Fibroblast of skin of right quadriceps (primary cell): Measurements from ENCODE around the gene SRGAP1.
A peak's percentile ranks its signal among the peaks of the same experiment; 100 is the strongest.

Source experiments
- DNase-seq: peaks from one replicate; pipeline ENCODE4 v3.0.0-alpha.2; 2013

Gene SRGAP1

DNA sequence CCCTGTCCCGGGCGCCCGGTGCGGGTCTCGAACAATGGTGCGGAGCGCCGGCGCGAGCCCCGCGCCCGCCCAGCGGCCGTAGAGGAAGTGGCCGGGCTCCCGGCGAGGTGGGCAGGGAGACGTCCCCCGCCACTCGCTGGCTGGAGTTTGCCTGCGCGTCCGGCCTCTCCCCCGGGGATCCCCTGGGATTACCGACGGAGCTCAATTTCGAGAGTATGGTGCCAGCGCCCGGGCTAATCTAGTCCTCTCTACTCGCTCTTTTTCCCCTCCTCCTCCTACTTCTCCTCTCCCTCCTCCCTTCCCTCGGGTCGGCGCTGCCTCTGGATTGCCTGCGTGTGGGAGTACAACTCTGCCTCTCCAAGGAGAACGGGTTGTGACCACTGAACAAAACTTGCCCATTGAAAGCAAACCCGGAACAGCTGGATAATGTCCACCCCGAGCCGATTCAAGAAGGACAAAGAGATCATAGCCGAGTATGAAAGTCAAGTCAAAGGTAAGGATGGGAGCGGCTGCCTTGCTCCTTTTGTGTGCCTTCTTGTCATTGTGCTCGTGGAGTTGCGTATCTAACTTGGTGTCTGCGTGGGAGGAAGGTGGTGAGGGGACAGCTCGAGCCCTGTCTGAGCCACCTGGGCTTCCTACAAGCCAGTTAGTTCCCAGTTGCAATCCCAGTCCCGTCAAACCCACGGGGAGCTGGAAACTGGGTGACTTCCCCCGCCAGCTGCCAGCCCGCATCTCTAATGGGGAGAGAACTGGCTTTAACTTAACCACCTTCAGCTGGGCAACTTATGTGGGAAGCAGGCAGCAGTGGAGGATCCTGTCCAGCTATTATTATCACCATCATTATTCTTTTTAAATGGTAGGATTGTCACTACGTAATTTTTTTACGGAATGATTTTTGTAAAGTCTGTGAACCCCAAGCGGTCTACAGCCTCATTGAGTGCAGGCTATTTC lies at the start of gene SRGAP1:
TSS of gene SRGAP1 (plus strand) at position 310 of the 951 bp plus-strand sequence. CDS start at position 427, 117 bp downstream.
- peak; percentile 77 for DNase-seq

DNA sequence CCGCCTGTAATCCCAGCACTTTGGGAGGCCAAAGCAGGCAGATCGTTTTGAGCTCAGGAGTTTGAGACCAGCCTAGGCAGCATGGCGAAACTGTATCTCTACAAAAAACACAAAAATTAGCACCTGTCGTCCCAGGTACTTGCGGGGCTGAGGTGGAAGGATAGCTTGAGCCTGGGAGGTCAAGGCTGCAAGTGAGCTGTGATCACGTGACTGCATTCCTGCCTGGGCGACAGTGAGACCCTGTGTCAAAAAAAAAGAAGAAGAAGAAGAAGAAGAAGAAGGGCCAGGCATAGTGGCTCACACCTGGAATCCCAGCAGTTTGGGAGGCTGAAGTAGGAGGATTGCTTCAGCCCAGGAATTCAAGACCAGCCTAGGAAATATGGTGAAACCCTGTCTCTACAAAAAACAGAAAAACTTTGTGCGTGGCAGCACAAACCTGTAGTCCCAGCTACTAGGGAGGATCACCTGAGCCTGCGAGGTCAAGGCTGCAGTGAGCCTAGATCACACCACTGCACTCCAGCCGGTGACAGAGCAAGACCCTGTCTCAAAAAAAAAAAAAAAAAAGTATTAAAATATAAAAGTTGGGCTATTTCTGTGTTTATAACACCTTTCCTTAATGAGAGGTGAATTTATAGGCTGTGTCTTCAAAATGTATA lies 49.3 kb upstream of the SRGAP1 start:
- DNase-seq = no peak

DNA sequence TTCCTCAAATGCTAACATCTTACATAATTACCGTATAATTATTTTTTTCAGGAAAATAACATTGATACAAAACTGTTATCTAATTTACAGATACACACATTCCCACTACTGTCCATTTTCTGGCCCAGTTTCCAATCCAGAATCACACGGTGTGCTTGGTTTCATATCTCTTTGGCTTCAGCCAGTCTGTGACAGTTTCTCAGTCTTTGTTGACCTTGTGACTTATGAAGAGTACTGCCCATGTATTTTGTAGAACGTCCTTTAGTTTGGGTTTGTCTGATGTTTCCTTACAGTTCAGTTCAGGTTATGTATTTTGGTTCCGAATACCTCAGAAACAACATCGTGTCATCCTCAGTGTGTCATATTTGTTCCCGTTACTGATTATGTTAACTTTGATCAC lies 48.6 kb upstream of the SRGAP1 start:
- DNase-seq = no peak

DNA sequence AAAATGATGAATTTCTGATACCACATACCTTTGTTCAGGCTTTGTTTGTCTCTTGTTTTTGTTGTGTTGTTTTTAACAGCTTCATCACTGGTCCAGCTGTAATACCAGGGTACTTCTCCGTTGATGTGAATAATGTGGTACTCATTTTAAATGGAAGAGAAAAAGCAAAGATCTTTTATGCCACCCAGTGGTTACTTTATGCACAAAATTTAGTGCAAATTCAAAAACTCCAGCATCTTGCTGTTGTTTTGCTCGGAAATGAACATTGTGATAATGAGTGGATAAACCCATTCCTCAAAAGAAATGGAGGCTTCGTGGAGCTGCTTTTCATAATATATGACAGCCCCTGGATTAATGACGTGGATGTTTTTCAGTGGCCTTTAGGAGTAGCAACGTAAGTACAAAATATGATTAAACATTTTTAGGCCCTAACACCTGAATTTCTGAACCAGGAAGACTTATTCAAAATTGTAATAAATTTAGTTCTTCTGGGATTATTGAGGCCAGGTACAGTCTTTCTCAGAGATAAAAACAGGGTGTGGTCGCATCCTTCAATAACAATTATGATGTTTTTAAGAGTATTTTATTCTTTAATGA lies 42.4 kb upstream of the SRGAP1 start:
- DNase-seq = peak; percentile 20

DNA sequence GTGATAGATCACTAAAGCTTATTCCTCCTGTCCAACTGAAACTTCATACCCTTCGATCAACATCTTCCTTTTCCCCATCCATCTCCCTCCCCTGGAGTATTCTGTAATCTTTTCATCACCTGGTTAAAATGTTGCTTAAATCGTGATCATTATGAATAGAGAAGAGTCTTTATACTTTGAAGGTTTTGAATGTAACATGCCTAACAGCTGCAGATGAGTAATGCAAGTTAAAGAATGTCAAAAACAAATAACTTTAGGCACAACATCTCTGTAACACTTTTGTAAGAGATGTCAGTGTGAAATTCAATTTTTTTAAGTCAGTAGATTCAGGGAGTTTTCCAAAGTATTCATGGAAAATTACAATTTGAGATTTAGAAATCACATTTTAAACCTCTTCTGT lies 39.8 kb upstream of the SRGAP1 start:
- DNase-seq = no peak

DNA sequence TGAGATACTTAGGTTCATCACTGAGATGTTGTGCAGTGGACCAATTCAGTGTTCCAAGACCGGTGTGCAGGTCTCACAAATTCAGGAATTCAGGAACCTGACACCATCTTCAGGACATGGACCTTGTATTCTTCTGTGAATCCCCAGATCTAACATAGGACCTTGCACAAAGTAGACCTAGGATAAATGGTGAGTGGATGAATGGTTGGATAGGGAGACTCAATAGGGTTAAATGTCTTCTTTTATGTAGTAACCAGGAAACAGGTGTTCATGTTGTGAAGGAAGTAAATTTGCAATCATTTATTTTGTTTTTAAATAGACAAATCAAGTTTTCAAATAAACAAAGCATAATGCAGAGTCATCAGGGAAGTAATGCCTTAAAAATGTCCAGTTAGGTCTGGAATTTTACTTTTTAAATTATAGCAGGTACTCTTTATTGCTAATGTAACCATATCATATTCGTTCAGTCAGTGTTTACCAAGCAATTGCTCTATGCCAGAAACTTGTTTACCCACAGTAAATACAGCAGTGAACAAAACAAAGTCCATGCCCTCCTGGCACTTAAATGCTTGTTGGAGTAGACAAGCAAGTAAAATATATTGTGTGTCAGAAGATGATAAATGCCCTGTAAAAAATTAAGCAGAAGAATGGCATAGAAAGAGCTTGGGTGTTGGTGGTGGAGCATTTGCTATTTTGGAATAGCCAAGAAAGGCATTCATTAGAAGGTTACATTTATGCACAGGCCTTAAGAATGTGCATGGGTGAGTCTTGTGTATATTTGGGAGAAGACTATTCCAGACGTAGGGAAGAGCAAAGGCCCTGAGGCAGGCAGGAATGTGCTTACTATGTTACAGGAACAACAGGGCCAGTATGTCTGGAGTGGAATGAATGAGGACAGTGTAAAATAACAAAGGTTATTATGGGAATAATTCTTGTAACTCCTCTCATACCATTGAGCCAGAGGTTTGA lies 38.5 kb upstream of the SRGAP1 start:
- DNase-seq = no peak

DNA sequence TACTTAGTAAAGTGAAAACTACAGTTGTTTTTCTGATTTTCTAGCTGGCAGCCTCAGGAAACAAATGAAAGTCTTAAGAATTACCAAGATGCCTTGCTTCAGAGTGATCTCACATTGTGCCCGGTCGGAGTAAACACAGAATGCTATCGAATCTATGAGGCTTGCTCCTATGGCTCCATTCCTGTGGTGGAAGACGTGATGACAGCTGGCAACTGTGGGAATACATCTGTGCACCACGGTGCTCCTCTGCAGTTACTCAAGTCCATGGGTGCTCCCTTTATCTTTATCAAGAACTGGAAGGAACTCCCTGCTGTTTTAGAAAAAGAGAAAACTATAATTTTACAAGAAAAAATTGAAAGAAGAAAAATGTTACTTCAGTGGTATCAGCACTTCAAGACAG lies 35.9 kb upstream of the SRGAP1 start:
- DNase-seq = peak; percentile 1

DNA sequence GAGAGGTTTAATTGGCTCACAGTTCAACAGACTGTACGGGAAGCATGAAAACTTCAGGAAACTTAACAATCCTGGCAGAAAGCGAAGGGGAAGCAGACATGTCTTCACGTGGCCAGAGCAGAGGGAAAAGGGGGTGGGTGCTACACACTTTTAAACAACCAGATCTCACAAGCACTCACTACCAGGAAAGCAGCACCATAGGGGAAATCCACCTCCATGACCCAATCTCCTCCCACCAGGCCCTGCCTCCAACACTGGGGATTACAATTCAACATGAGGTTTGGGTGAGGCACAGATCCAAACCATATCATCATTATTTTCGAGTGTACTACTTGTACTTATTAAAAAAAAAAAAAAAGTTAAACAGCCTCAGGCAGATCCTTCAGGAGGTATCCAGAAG lies 34.9 kb upstream of the SRGAP1 start:
- DNase-seq = no peak

DNA sequence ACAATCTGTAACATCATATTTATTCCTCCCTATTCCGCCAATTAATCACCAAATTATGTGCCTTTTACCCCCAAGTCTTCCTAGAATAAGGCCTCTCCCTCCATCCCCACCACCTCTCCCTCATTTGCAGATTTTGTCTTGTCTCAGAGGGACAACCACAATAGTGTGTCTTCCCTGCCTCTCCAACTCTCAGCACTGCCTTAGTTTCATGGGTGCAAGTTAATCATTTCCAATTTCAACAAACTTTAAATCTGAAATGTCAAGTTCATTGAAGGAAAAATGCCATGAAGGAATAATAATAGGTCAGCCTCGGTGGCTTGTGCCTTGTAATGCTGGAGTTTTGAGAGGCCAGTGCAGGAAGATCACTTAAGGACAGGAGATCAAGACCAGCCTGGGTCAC lies 33.2 kb upstream of the SRGAP1 start:
- no peak for DNase-seq

DNA sequence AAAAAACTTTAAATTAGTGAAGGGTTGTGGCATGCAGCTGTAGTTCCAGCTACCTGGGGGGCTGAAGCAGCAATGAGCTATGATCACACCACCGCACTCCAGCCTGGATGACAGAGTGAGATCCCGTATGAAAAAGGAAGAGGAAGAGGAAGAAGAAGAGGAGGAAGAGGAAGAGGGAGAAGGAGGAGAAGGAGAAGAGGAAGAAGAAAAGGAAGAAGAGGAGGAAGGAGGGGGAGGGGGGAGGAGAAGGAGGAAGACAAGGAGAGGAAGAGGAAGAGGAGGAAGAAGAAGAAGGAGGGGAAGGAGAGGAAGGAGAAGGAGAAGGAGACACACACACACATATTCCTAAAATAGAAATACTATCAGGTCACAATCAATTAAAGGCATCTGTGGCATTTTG lies 32.7 kb upstream of the SRGAP1 start:
- DNase-seq = no peak

DNA sequence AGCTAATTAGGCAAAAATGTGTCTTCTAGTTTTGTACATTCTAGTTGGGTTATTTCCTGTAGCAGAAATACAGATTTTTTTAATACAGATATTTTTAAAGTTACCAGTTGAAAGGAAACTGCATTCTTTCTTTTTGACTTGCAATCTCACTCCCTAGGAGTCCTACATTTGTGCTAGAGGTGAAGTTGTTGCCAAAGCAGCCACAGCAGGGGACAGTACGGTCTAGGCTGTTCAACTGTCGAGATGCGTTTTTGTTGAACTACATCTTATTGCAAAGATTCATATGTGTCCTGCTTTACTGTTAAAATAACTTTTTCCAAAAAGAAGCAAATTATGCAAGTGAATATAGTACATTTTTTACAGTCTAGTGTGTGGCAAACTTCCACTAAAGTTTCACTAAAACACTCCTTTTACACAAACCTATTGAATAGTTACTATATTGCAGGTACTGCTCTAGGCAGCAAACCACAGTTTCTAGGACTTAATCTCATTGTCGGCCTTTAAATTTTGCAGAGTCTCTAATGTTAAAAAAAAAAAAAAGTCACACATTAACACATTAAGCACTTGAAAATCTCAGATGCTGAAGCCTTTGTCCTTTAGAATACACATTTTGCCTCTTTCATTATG lies 30.2 kb upstream of the SRGAP1 start:
- DNase-seq = no peak

DNA sequence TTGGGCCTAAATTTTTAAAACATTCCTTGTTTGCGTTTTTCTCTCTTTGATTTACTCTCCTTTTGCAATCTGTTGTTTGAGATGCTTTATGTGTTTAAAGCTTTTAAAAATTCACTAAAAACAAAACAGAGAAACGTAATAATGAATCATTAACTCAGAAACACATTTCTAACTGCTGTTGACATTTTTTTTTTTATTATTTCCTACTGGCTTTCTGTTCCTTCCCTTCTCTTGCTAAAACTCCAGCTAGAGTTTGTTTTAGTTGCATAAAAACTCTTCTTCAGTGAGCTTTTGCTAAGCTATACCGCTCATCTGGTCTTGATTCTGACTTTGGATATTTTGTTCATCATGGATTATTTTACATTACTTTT lies 29.0 kb upstream of the SRGAP1 start:
- no peak for DNase-seq

DNA sequence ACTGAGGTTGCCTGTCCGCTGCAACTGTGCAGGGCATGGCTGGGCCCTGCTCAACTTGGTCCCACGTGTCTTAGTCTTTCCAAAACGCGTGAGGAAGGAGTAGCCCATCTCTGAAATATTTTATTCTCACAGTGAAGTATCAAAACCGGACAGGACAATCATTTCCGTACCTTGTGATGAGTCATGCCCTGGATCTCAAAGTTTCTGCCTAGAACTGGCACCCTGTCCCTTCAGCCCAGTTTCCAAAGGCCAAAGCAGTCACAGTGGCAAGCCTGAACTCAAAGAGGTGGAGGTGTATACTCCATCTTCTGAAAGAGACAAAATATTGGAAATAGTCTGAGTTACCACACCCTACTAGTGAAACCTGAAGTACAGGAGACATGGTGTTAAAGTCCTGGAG lies 28.5 kb upstream of the SRGAP1 start:
- no peak for DNase-seq

DNA sequence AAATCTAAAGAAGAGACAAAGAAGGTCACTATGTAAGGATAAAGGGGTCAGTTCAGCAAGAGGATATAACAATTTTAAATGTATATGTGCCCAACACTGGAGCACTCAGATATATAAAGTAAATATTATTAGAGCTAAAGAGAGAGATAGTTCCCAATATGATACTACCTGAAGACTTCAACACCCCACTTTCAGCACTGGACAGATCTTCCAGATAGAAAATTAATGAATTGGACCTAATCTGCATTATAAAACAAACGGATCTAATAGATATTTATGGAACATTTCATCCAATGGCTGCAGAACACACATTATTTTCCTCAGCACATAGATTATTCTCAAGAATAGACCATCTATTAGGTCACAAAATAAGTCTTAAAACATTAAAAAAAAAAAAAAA lies 24.1 kb upstream of the SRGAP1 start:
- no peak for DNase-seq

DNA sequence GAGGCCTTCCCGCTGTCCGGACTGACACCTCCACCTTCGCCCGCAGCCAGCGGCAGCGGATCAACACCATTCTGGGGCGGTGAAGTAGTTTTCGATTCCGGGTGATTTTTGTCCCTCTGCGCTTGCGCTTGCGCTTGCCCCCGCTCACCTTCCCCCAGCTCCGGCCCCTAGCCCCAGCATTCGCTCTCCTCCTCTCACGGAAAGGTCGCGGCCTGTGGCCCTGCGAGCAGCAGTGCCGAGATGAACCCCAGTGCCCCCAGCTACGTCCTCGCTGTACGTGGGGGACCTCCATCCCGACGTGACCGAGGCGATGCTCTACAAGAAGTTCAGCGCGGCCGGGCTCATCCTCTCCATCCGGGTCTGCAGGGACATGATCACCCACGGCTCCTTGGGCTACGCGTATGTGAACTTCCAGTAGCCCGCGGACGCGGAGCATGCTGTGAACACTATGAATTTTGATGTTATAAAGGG lies 22.7 kb upstream of the SRGAP1 start:
- peak; percentile 38 for DNase-seq

DNA sequence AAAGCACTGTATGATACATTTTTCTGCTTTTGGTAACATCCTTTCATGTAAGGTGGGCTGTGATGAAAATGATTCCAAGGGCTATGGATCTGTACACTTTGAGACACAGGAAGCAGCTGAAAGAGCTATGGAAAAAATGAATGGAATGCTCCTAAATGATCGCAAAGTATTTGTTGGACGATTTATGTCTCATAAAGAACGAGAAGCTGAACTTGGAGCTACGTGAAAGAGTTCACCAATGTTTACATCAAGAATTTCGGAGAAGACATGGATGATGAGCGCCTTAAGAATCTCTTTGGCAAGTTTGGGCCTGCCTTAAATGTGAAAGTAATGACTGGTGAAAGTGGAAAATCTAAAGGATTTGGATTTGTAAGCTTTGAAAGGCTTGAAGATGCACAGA lies 22.1 kb upstream of the SRGAP1 start:
- DNase-seq = peak; percentile 83

DNA sequence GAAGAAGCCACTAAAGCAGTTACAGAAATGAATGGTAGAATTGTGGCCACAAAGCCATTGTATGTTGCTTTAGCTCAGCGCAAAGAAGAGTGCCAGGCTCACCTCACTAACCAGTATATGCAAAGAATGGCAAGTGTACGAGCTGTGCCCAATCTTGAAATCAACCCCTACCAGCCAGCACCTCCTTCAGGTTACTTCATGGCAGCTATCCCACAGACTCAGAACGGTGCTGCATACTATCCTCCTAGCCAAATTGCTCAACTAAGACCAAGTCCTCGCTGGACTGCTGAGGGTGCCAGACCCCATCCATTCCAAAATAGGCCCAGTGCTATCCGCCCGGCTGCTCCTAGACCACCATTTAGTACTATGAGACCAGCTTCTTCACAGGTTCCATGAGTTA lies 21.5 kb upstream of the SRGAP1 start:
- DNase-seq = no peak

DNA sequence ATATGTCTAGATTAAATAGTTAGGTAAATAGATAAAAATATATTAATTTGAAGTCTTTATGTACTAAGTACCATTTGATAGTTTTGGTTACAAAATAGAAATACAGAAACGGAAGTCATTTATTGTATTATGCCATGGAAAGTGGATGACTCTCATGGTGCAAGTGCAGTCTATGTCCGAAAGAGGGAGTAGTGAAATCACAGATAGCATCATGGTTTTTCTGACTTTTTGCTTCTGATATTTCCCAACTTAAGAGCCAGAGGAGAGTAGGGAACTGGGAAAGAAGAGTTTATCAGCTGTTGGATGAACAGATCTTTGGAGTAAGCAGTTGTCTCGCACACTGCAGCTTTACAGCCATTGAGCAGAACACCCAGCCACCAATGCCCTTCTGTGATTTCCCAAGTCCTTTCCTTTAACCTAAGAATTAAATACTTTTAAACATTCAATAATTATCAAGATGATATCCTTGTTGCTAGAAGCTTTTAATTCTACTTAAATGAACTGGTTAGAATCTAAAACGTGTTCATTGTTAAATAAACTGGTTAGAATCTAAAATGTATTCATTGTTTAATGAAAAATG lies 18.4 kb upstream of the SRGAP1 start:
- peak; percentile 61 for DNase-seq

DNA sequence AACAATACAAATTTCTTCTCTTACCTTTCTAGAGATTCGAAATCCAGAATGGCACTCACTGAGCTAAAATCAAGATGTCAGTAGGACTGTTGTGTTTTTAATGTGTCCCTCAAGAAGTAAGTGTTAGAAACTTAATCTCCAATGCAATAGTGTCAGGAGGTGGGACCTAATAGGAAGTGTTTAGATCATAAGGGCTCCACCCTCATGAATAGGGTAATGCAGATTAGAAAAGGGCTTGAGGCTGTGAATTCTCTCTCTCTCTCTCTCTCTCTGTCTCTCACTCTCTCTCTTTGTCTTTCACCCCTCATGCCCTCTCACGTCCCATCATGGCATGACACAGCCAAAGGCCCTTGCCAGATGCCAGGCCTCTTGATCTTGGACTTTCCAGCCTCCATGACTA lies 15.6 kb upstream of the SRGAP1 start:
- no peak for DNase-seq

DNA sequence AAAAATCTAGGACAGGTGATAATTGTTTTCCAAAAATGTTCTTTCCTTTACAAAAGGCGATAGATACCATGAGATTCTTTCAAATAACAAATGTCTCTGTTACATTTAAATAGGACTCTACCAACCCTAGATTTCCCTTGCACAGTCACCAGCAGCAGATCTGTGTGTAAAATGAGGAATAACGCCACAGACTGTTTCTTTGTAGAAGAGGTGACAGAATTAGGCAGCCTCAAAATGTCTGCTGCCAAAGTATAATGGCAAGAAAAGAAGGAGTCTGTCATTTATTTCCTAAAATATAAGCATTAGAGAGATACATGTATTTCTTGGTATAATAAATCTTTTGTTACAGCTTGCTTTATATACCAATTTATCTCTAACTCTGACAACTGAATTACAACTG lies 8.5 kb upstream of the SRGAP1 start:
- DNase-seq = no peak

DNA sequence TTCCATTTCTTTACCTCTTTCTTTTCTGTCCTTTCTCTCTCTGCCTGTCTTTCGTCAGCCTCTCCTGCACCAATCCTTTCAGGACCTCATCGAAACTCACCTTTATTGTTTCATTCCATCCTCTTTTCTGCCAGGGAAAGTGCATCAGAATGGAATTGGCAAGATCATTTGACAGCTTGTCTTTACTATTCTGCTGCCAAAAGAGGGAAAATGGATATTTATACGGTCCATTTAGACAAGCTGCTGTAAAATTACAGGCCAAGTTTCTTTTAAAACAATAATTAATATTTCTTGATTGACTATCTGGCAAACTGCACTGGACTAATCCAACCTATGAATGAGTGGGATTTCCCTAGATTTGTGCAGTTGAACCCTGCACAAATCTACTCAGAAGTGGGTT lies 7.6 kb upstream of the SRGAP1 start:
- no peak for DNase-seq

DNA sequence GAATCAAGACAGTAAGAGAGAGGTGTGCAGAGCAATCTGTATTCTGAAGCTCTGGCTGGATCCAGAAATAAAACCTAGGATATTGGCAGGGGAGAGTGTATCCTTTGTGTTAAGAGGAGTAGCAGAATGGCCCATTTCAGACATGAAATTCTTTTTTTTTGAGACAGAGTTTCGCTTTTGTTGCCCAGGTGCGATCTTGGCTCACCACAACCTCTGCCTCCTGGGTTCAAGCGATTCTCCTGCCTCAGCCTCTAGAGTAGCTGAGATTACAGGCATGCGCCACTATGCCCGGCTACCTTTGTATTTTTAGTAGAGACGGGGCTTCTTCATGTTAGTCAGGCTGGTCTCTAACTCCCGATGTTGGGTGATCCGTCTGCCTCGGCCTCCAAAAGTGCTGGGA lies 6.1 kb upstream of the SRGAP1 start:
- no peak for DNase-seq
